Keratinocyte (primary cell): ENCODE data around the gene MYLIP.

ENCODE experiments used
- EZH2 ChIP-seq: IDR thresholded peaks from one replicate; pipeline ENCODE4 v1.6.1; 2012; ENCODE audit warnings: inconsistent platforms, mild to moderate bottlenecking, low read length, moderate library complexity
- TF ChIP-seq, protein P1 (sequence below), 3 experiments: IDR thresholded peaks in 1 of 3; conservative IDR thresholded peaks in 1 of 3; optimal IDR thresholded peaks in 1 of 3; 2 replicates in 2 of 3; 3 replicates in 1 of 3; pipeline versions ENCODE3 to v1.5.1; 2011; ENCODE audit warnings: low read length in 3 of 3, mild to moderate bottlenecking in 3 of 3, moderate library complexity in 2 of 3, control low read depth in 1 of 3, inconsistent platforms in 1 of 3; ENCODE audit not compliant: insufficient read depth in 2 of 3; ENCODE audit errors: extremely low read depth in 1 of 3

- TF ChIP-seq, protein P1, sequence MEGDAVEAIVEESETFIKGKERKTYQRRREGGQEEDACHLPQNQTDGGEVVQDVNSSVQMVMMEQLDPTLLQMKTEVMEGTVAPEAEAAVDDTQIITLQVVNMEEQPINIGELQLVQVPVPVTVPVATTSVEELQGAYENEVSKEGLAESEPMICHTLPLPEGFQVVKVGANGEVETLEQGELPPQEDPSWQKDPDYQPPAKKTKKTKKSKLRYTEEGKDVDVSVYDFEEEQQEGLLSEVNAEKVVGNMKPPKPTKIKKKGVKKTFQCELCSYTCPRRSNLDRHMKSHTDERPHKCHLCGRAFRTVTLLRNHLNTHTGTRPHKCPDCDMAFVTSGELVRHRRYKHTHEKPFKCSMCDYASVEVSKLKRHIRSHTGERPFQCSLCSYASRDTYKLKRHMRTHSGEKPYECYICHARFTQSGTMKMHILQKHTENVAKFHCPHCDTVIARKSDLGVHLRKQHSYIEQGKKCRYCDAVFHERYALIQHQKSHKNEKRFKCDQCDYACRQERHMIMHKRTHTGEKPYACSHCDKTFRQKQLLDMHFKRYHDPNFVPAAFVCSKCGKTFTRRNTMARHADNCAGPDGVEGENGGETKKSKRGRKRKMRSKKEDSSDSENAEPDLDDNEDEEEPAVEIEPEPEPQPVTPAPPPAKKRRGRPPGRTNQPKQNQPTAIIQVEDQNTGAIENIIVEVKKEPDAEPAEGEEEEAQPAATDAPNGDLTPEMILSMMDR (optimal IDR thresholded peaks at IDR 0.05 in 1 of 3, IDR thresholded peaks at IDR 0.05 in 1 of 3, conservative IDR thresholded peaks at IDR 0.05 in 1 of 3; ENCODE audit: extremely low read depth in 1 of 3, insufficient read depth in 2 of 3, low read length in 3 of 3) = no peak
- TF ChIP-seq EZH2 = no peak
Observed at GRCh38 chr6:16140607-16141006, 11.7 kb downstream of the MYLIP start.
